ENCODE results near the gene SHQ1. TPM values are rescaled to one million over a fixed set of nuclear protein-coding genes. Genes with fewer than 3 reads are reported as not detected.

The SHQ1 gene
- total RNA-seq (2011; cell fraction: chromatin; rRNA removed; ENCODE audit: low replicate concordance): 15.6 and 34.8 TPM in 2 replicates
- total RNA-seq (2011; cell fraction: nucleolus; rRNA removed): 12.4 and 20.0 TPM in 2 replicates
- 12.4 and 23.8 TPM in 2 replicates for total RNA-seq (2011; cell fraction: nucleoplasm; rRNA removed)
- total RNA-seq (2014; rRNA removed) (12.8 and 13.9 TPM in 2 replicates), total RNA-seq (2014; rRNA removed; fragmentation: Illumina TruSeq; extraction: Trizol) (20.9 and 22.4 TPM in 2 replicates), total RNA-seq (2015; rRNA removed; fragmentation: Illumina TruSeq; extraction: Trizol) (17.2 and 17.6 TPM in 2 replicates), total RNA-seq (2021) (21.1 and 25.0 TPM in 2 replicates), polyA plus RNA-seq (2011; rRNA removed) (9.5 and 14.1 TPM in 2 replicates), polyA plus RNA-seq (2014; fragmentation: Illumina TruSeq; extraction: Trizol) (14.3 and 15.7 TPM in 2 replicates), polyA plus RNA-seq (2014; fragmentation: Nextera tagmentation; extraction: Ambion mirVana) (1 to 10 TPM; 9.2 to 9.8 TPM), polyA plus RNA-seq (2014; rRNA removed) (10.8 and 13.2 TPM in 2 replicates), polyA minus RNA-seq (2011; rRNA and poly(A)+ RNA removed) (16.5 and 19.1 TPM in 2 replicates), Bru-seq, nascent RNA (percentile 72 among the genes with signal in this experiment), BruChase-seq, experiment 1, labeled RNA remaining after a 2-hour chase (percentile 71 among the genes with signal in this experiment), BruChase-seq, experiment 2, labeled RNA remaining after a 6-hour chase (percentile 71 among the genes with signal in this experiment)
- 3.8 and 5.6 TPM in 2 replicates for polyA plus RNA-seq (2011; cell fraction: cytosol; rRNA removed)
- polyA plus RNA-seq (2011; cell fraction: nucleus; rRNA removed): 6.1 and 8.7 TPM in 2 replicates
- 6.7 and 13.0 TPM in 2 replicates for polyA plus RNA-seq (2012)
- 8.6 and 12.0 TPM in 2 replicates for polyA minus RNA-seq (2011; cell fraction: cytosol; rRNA and poly(A)+ RNA removed)
- 26.0 and 26.5 TPM in 2 replicates for polyA minus RNA-seq (2011; cell fraction: nucleus; rRNA and poly(A)+ RNA removed)
- long read RNA-seq, experiment 1, transcript SHQ1-201 (11 exons, 2,879 nt): major isoform, 94 of 130 reads
- long read RNA-seq, experiment 1, partial matches to known transcripts: 3 of 130 reads
- long read RNA-seq, experiment 1, other reads (novel, unspliced or antisense): 33 of 130 reads
- long read RNA-seq, experiment 2, transcript SHQ1-201 (11 exons, 2,879 nt): major isoform, 12 of 18 reads
- long read RNA-seq, experiment 2, partial matches to known transcripts: 1 of 18 reads
- long read RNA-seq, experiment 2, other reads (novel, unspliced or antisense): 5 of 18 reads
- long read RNA-seq, experiment 3, transcript SHQ1-201 (11 exons, 2,879 nt): major isoform, 46 of 63 reads
- long read RNA-seq, experiment 3, partial matches to known transcripts: 5 of 63 reads
- long read RNA-seq, experiment 3, other reads (novel, unspliced or antisense): 12 of 63 reads

DNA sequence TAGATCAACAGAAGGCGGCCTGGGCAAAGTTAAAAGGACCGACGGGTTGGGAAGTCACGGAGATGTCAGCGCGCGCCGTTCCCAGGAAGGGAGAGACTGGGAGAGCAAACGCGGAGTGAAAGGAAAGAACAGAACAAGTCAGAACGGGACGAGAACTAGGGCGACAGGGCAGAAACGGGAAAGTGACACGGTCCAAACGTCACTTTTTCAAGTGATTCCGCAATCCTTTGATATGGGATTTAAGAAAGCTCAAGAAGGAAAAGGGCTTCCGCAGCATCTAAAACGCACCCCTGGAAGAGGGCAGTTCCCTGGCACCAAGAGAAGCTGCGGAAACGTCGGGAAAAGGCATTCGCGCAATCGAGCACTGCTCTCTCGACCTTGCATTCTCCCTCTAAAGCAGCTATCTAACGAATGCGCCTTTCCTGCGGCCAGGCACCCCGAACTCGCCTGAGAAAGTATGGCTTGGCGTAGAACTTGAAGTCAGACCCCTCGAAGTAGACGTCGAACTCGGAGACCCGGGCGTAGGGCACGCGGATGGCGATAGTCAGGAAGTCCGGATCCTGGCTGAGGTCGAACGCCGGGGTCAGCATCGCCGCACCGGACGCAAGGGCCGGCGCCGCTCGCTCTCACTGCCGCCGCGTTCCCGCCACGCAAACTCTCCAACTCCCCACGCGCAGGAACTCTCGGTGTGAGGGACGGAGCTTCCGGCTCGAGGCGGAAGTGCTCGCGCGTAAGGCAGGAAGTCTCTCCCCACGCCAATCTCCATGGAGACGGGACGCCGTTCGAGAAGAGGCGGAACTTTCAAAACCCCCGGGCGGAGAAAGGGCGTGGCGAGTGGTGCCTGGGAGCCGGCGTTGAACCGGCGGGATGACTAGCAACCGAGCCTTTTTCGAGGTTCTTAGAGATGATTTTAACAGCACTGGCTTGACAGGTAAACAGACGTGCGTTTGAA, at the start of gene SHQ1:
TSS of gene SHQ1 (minus strand) at position 695 of the 952 bp plus-strand sequence. CDS start at position 590, 105 bp downstream.
- H3K4me3 ChIP-seq: peak within 1 kb of the TSS; percentile 76
- peak within 1 kb of the TSS; percentile 75 to 95 for H3K9ac ChIP-seq (ENCODE audit: insufficient read depth in 1 of 2, low read depth in 2 of 2, low read length in 2 of 2)
- H3K9me3 ChIP-seq (replicated peaks; ENCODE audit: control insufficient read depth, insufficient read depth, low read depth, low read length): no peaks in the 10 kb centered on the region
- ChIA-PET POLR2A (interaction anchor here (1.1 kb wide), 1 partner anchor 215 kb away, joined by 3 read pairs; no protein-coding TSS in a partner anchor), CTCF (ENCODE audit: low intra/inter-chr PET ratio) (no interaction called here)
- peaks cover 34% of the 10 kb centered on the region for H3K79me2 ChIP-seq (ENCODE audit: control insufficient read depth, insufficient read depth, low read length)
- H3K27ac ChIP-seq (ENCODE audit: extremely low read depth, low read depth, low read length): peak within 1 kb of the TSS; percentile 72
- peak; percentile 96 for ATAC-seq
- intact Hi-C loops (cut with micrococcal nuclease): loop anchor here (5.0 to 10.0 kb wide), 2 partner anchors 39 to 227 kb away; partner anchors contain the start of gene GXYLT2
- WGBS (ENCODE audit: insufficient coverage, low coverage, missing lambda C conversion rate): under 1% methylated on average over 64 of the region's 86 CpGs
- no peaks in the 10 kb centered on the region for H3K27me3 ChIP-seq (ENCODE audit: control insufficient read depth in 2 of 2, insufficient read depth in 2 of 2, low read length in 2 of 2)
- peak within 1 kb of the TSS; percentile 94 for H2AFZ ChIP-seq (ENCODE audit: low read depth, low read length)
- in situ Hi-C loops (cut with MboI): no loop called here
- no peaks in the 10 kb centered on the region for H3K9me1 ChIP-seq (ENCODE audit: control insufficient read depth, insufficient read depth, low read length)
- peaks cover 6 to 16% of the 10 kb centered on the region in 2 experiments; a peak in 4 of 5 replicates for H3K4me1 ChIP-seq (replicated peaks in 1 of 2; ENCODE audit: control insufficient read depth in 2 of 2, insufficient read depth in 2 of 2, low read length in 2 of 2)
- H3K36me3 ChIP-seq (ENCODE audit: control insufficient read depth, insufficient read depth, low read length): peaks cover 3% of the 10 kb centered on the region; the same call in 1 of the 3 replicates
- BruUV-seq (replicated peaks): TSS peak; percentile 54
- peak; percentile 83 to 96 (median 87) for DNase-seq (ENCODE audit: extremely low read depth in 1 of 4, low spot score in 3 of 4)
- peak within 1 kb of the TSS; percentile 94 for H3K4me2 ChIP-seq (ENCODE audit: insufficient read depth, low read length)
- peaks cover 5% of the 10 kb centered on the region; the same call in 1 of the 2 replicates for H4K20me1 ChIP-seq (replicated peaks; ENCODE audit: control insufficient read depth, insufficient read depth, low read length)
- peak; percentile 97 for FAIRE-seq
- TF ChIP-seq, protein P1, sequence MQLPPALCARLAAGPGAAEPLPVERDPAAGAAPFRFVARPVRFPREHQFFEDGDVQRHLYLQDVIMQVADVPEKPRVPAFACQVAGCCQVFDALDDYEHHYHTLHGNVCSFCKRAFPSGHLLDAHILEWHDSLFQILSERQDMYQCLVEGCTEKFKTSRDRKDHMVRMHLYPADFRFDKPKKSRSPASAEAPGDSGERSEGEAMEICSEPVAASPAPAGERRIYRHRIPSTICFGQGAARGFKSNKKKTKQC (CRISPR knock-in tag; IDR thresholded peaks at IDR 0.05): peak; percentile 90
- peak; percentile 75; the same call in 1 of the 2 replicates for TF ChIP-seq PHF8 (IDR thresholded peaks at IDR 0.05; ENCODE audit: borderline replicate concordance, low read length)
- peak; percentile 18 for TF ChIP-seq POLR2B (IDR thresholded peaks at IDR 0.05; ENCODE audit: low read depth, partially characterized antibody)
- 0 out of 2 replicates have a peak, but pooled peaks have one; percentile 29 for TF ChIP-seq ETV5 (CRISPR knock-in tag; IDR thresholded peaks at IDR 0.05; ENCODE audit: low read depth)
- TF ChIP-seq E2F3 (CRISPR knock-in tag; IDR thresholded peaks at IDR 0.05): peak; percentile 82
- TF ChIP-seq NCOA6 (IDR thresholded peaks at IDR 0.05): peak; percentile 55
- peak; percentile 70 to 78; a peak in 3 of 4 replicates for TF ChIP-seq ETV6 (IDR thresholded peaks at IDR 0.05; ENCODE audit: borderline replicate concordance in 1 of 2, low read depth in 2 of 2, low read length in 1 of 2)
- TF ChIP-seq ETV6 (CRISPR knock-in tag; IDR thresholded peaks at IDR 0.05; ENCODE audit: borderline replicate concordance): peak; percentile 37; the same call in 1 of the 2 replicates
- TF ChIP-seq CREB1 (IDR thresholded peaks at IDR 0.05): 0 out of 2 replicates have a peak, but pooled peaks have one; percentile 25
- 0 out of 2 replicates have a peak, but pooled peaks have one; percentile 46 for TF ChIP-seq CREB1 (CRISPR knock-in tag; IDR thresholded peaks at IDR 0.05)
- TF ChIP-seq ESRRA (IDR thresholded peaks at IDR 0.05; ENCODE audit: borderline replicate concordance, low read depth): no peak
- TF ChIP-seq POLR2A (conservative IDR thresholded peaks at IDR 0.05): peak; percentile 73
- TF ChIP-seq CREB5 (CRISPR knock-in tag; IDR thresholded peaks at IDR 0.05): no peak
- 0 out of 2 replicates have a peak, but pooled peaks have one; percentile 25 for TF ChIP-seq RNF2 (IDR thresholded peaks at IDR 0.05)
- TF ChIP-seq EGR1 (conservative IDR thresholded peaks at IDR 0.05): peak; percentile 52
